NT2/D1 (cell line): Measurements from ENCODE around the gene PODXL.

ENCODE experiments used
- YY1 ChIP-seq: IDR thresholded peaks from 2 replicates; pipeline ENCODE4 v1.6.1; 2011; ENCODE audit not compliant: insufficient read length, insufficient read depth
- ZNF274 ChIP-seq: IDR thresholded peaks from 2 replicates; pipeline ENCODE4 v1.6.1; 2011; ENCODE audit warnings: mild to moderate bottlenecking, low read depth, low read length

GRCh38 chr7:131564640-131565039 lies 8.2 kb upstream of the PODXL start:
- TF ChIP-seq YY1 (no peak), ZNF274 (no peak)
